ENCODE measurements around the gene GDPD3.
A peak's percentile ranks its signal among the peaks of the same experiment; 100 is the strongest.

The GDPD3 gene

DNA sequence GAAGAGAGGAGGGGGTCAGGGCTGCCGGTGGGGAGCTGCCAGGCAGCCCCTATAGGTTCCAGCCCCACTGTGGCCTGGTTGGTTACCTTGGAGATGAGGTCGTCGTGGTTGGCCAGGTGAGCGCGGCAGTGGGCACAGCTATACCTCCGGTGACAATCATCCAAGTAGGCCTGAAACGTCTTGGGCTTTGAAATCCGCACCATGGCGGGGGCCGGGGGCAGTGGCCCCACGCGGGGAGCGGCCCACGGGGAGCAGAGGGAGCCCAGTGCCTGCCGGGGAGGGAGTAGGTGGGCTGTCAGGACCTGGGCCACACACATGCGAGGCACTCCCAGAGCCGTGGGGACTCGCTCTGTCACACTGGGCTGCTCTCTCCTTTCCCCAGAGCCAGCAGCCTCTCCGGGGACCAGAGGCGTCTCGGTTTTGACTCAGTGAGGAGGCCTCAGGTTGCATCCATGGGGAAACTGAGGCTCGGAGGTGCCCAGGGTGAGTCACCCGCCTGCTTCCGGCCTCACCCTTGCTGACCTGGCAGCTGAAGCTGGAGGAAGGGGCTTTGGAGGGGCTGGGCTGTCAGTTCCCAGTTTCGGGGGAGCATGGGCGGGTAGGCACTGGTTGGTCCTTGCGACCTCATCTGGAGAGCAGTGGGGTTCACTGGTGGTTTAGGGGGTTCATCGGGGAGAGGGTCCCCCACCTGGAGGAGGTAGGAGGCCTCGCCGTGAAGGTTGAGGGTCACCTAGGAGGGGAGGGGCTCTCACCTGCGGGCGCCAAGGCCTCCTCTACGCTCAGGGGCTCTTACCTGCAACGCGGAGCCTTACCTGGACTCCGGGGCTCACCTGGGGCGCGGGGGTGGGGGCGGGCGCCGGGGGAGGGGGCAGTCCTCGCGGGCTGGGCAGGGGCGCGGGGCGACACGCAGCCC, 17.9 kb downstream of the GDPD3 start:
- Mint-ChIP-seq H3K9me3 (peaks cover 5% of the 10 kb centered on the region), H3K27me3 (no peaks in the 10 kb centered on the region), H3K27ac (peak overlapping the region; percentile 94), H3K4me1 (peaks cover 21% of the 10 kb centered on the region), H3K4me3 (peak overlapping the region; percentile 95), H3K36me3 (peaks cover 21% of the 10 kb centered on the region)
- DNase-seq (ENCODE audit: low spot score in 2 of 2) (peak in 1 of 2 donors; percentile 40), ATAC-seq (ENCODE audit: low read depth) (no peak)

- H3K36me3 Mint-ChIP-seq, result peaks cover 21% of the 10 kb centered on the region
- peaks cover 24% of the 10 kb centered on the region for H3K4me1 Mint-ChIP-seq
- H3K9me3 Mint-ChIP-seq, result peaks cover 5% of the 10 kb centered on the region
- peak overlapping the region; percentile 95 for H3K4me3 Mint-ChIP-seq
- DNase-seq (ENCODE audit: low spot score in 2 of 2) (no peak), ATAC-seq (ENCODE audit: low read depth) (no peak)
- H3K27ac Mint-ChIP-seq, result peak overlapping the region; percentile 94
- H3K27me3 Mint-ChIP-seq, result no peaks in the 10 kb centered on the region
Measured at GRCh38 chr16:30094541-30095165, 18.7 kb downstream of the GDPD3 start.

- ATAC-seq (ENCODE audit: low read depth) (peak; percentile 67), DNase-seq (ENCODE audit: low spot score in 2 of 2) (peak; percentile 80 to 84)
- Mint-ChIP-seq H3K36me3 (peaks cover 11% of the 10 kb centered on the region), H3K9me3 (peaks cover under 1% of the 10 kb centered on the region), H3K27ac (peak overlapping the region; percentile 89), H3K4me3 (peak overlapping the region; percentile 88), H3K4me1 (peaks cover 27% of the 10 kb centered on the region), H3K27me3 (no peaks in the 10 kb centered on the region)
Measured at GRCh38 chr16:30092373-30093010, 20.8 kb downstream of the GDPD3 start.

DNA sequence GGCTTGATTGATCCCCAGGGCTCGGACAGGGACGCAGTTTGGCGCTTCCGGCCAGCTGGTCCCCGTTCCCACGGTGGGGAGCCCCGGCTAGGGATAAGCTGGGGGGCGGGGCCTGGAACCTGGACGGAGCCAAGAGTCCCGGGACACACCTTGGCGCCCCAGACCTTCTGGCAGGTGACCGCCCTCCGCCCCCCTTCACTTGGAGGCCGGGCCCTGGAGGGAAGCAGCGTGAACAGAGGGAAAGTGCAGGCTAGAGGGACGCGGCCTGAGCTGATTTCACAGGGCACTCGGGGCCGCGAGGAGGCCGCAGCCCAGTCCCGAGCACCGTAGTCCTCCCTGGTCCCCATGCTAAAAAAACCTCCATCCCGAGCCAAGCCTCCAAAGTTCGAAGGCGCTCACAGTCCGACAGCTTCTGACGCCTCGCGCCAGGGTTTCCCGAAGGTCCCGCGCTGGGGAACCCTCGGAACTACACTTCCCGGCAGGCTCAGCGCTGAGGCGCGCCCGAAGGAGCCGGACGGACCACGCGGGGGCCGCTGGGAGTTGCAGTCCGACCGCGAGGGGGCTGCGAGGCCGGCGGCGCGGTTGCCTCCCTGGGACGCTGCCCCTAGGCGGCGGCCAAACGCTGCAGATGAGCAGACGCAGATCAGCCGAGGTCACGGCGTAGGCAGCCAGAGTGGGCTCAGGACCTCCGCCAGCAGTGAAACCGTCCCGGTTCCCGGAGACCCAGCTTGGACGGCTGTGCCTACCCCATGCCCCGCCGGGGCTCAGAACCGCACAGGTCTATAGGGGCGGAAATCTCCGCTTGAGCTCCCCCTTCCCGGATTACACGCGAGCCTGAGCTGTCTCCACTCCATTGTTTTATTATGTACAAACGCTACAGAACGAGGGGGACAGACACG, 21.6 kb downstream of the GDPD3 start, which contains the start of gene TBX6:
TBX6 (minus strand) TSS at position 451 of the 899 bp plus-strand sequence. CDS start 731 bp downstream, outside the sequence.
- Mint-ChIP-seq H3K4me1 (peaks cover 32% of the 10 kb centered on the region), H3K27ac (peak within 1 kb of the TSS; percentile 89), H3K9me3 (no peaks in the 10 kb centered on the region), H3K36me3 (peaks cover 11% of the 10 kb centered on the region), H3K4me3 (peak within 1 kb of the TSS; percentile 88), H3K27me3 (no peaks in the 10 kb centered on the region)
- peak; percentile 72 for ATAC-seq (ENCODE audit: low read depth)
- DNase-seq (ENCODE audit: low spot score in 2 of 2), result peak; percentile 92 to 94

- Mint-ChIP-seq H3K4me3 (no peak overlapping the region), H3K27ac (no peak overlapping the region), H3K4me1 (peaks cover 37% of the 10 kb centered on the region), H3K9me3 (no peaks in the 10 kb centered on the region), H3K36me3 (peaks cover 11% of the 10 kb centered on the region), H3K27me3 (no peaks in the 10 kb centered on the region)
- DNase-seq (ENCODE audit: low spot score in 2 of 2), result no peak
- ATAC-seq (ENCODE audit: low read depth), result no peak
Measured at GRCh38 chr16:30090610-30091331, 22.6 kb downstream of the GDPD3 start.

GRCh38 chr16:30088832-30089624, 24.3 kb downstream of the GDPD3 start:
- Mint-ChIP-seq H3K9me3 (no peaks in the 10 kb centered on the region), H3K4me1 (peaks cover 27% of the 10 kb centered on the region), H3K27ac (no peak overlapping the region), H3K36me3 (peaks cover 1% of the 10 kb centered on the region), H3K27me3 (no peaks in the 10 kb centered on the region), H3K4me3 (no peak overlapping the region)
- no peak for DNase-seq (ENCODE audit: low spot score in 2 of 2)
- no peak for ATAC-seq (ENCODE audit: low read depth)

- ATAC-seq (ENCODE audit: low read depth), result no peak
- Mint-ChIP-seq H3K4me3 (no peak overlapping the region), H3K36me3 (no peaks in the 10 kb centered on the region)
Measured at GRCh38 chr16:30088237-30088831, 25.0 kb downstream of the GDPD3 start.

GRCh38 chr16:30087181-30087898, 26.0 kb downstream of the GDPD3 start:
- no peak for DNase-seq (ENCODE audit: low spot score in 2 of 2)
- Mint-ChIP-seq H3K4me1 (peaks cover 19% of the 10 kb centered on the region), H3K36me3 (peaks cover 6% of the 10 kb centered on the region), H3K27ac (no peak overlapping the region), H3K9me3 (no peaks in the 10 kb centered on the region), H3K27me3 (no peaks in the 10 kb centered on the region), H3K4me3 (no peak overlapping the region)
- no peak for ATAC-seq (ENCODE audit: low read depth)

More at GRCh38 chr16:30088237-30088831, 25.0 kb downstream of the GDPD3 start:
- Mint-ChIP-seq H3K9me3 (no peaks in the 10 kb centered on the region), H3K4me1 (peaks cover 26% of the 10 kb centered on the region), H3K27ac (no peak overlapping the region), H3K27me3 (no peaks in the 10 kb centered on the region)
- no peak for DNase-seq (ENCODE audit: low spot score in 2 of 2)

- H3K36me3 Mint-ChIP-seq, result peaks cover 12% of the 10 kb centered on the region
- peaks cover 16% of the 10 kb centered on the region for H3K4me1 Mint-ChIP-seq
- no peaks in the 10 kb centered on the region for H3K27me3 Mint-ChIP-seq
- DNase-seq (ENCODE audit: low spot score in 2 of 2) (no peak), ATAC-seq (ENCODE audit: low read depth) (peak; percentile 44)
- no peak overlapping the region for H3K4me3 Mint-ChIP-seq
- no peaks in the 10 kb centered on the region for H3K9me3 Mint-ChIP-seq
- peak overlapping the region; percentile 41 for H3K27ac Mint-ChIP-seq
Measured at GRCh38 chr16:30086291-30087140, 26.8 kb downstream of the GDPD3 start.

DNA sequence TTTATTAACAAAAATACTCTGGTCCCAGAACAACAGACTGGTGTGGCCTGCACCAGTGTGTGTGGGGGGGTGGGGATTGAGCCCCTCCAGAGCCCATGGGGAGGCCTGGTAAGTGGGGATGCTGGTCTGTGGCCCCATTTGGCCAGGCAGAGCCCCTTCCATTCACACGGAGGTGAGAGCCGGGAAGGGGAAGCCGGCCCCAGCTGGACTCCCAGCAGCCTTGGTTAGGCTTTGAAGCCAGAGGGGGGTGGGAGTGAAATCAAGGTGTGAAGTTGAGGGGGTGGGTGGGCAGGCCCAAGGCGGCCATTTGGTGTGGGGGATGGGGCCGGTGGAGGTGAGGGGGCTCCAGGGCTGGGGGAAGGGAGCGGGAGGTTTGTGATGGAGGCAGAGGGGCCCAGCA, 27.5 kb downstream of the GDPD3 start:
- H3K4me1 Mint-ChIP-seq, result peaks cover 16% of the 10 kb centered on the region
- H3K9me3 Mint-ChIP-seq, result no peaks in the 10 kb centered on the region
- peaks cover 13% of the 10 kb centered on the region for H3K36me3 Mint-ChIP-seq
- DNase-seq (ENCODE audit: low spot score in 2 of 2) (no peak), ATAC-seq (ENCODE audit: low read depth) (no peak)
- H3K27me3 Mint-ChIP-seq, result no peaks in the 10 kb centered on the region
- no peak overlapping the region for H3K4me3 Mint-ChIP-seq
- no peak overlapping the region for H3K27ac Mint-ChIP-seq

DNA sequence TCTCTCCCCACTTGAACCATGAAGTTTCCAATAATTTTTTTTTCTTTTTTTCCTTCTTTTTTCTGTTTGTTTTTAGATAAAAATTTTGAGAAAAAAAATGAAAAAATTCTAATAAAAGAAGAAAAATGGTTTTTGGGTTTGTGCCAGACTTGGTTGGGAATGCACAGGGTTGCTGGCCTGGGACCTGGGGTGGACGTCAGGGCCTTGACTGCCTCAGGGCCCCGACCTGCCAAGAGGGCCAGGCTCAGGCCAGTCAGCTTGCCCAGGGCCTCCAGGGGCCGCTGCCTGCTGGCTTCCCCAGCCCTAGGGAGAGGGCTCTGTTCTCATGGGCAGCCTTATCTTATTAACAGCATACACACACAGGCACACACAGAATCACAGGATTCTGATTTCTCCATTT, 28.1 kb downstream of the GDPD3 start:
- DNase-seq (ENCODE audit: low spot score in 2 of 2) (no peak), ATAC-seq (ENCODE audit: low read depth) (no peak)
- Mint-ChIP-seq H3K4me3 (no peak overlapping the region), H3K4me1 (peaks cover 15% of the 10 kb centered on the region), H3K27me3 (no peaks in the 10 kb centered on the region), H3K9me3 (no peaks in the 10 kb centered on the region), H3K27ac (no peak overlapping the region), H3K36me3 (peaks cover 14% of the 10 kb centered on the region)
